ENCODE measurements around the gene LRRC55. TPM values are rescaled to one million over a fixed set of nuclear protein-coding genes. Genes with fewer than 3 reads are reported as not detected.

Gene LRRC55
- total RNA-seq, 2 experiments from 2014 or later: not detected

GRCh38 chr11:57199330-57199729, 17.6 kb downstream of the LRRC55 start:
- Mint-ChIP-seq H3K36me3 (no peaks in the 10 kb centered on the region), H3K4me1 (no peaks in the 10 kb centered on the region), H3K27ac (no peak overlapping the region), H3K9me3 (no peaks in the 10 kb centered on the region), H3K4me3 (no peak overlapping the region), H3K27me3 (no peaks in the 10 kb centered on the region)
- ATAC-seq (ENCODE audit: low read depth): no peak
- POLR2A ChIA-PET: no interaction called here
- no peak for DNase-seq

GRCh38 chr11:57200917-57201316, 19.2 kb downstream of the LRRC55 start:
- POLR2A ChIA-PET: no interaction called here
- H3K27ac Mint-ChIP-seq: no peak overlapping the region
- no peak overlapping the region for H3K4me3 Mint-ChIP-seq
- peaks cover 14% of the 10 kb centered on the region for H3K27me3 Mint-ChIP-seq
- DNase-seq (no peak), ATAC-seq (ENCODE audit: low read depth) (no peak)
- H3K36me3 Mint-ChIP-seq: no peaks in the 10 kb centered on the region
- H3K9me3 Mint-ChIP-seq: no peaks in the 10 kb centered on the region
- no peaks in the 10 kb centered on the region for H3K4me1 Mint-ChIP-seq

- H3K9me3 Mint-ChIP-seq: no peaks in the 10 kb centered on the region
- H3K27ac Mint-ChIP-seq: no peak overlapping the region
- H3K27me3 Mint-ChIP-seq: peaks cover 15% of the 10 kb centered on the region
- DNase-seq (no peak), ATAC-seq (ENCODE audit: low read depth) (no peak)
- H3K36me3 Mint-ChIP-seq: no peaks in the 10 kb centered on the region
- POLR2A ChIA-PET: no interaction called here
- H3K4me1 Mint-ChIP-seq: no peaks in the 10 kb centered on the region
- H3K4me3 Mint-ChIP-seq: no peak overlapping the region
These were observed 20.5 kb downstream of the LRRC55 start for GRCh38 chr11:57202281-57202680.

GRCh38 chr11:57203359-57203758, 21.6 kb downstream of the LRRC55 start:
- Mint-ChIP-seq H3K27me3 (peaks cover 15% of the 10 kb centered on the region), H3K9me3 (no peaks in the 10 kb centered on the region), H3K4me1 (no peaks in the 10 kb centered on the region), H3K36me3 (no peaks in the 10 kb centered on the region), H3K27ac (no peak overlapping the region), H3K4me3 (no peak overlapping the region)
- POLR2A ChIA-PET: no interaction called here
- ATAC-seq (ENCODE audit: low read depth) (no peak), DNase-seq (no peak)

- no peak for ATAC-seq (ENCODE audit: low read depth)
- no peak overlapping the region for H3K4me3 Mint-ChIP-seq
- no peaks in the 10 kb centered on the region for H3K9me3 Mint-ChIP-seq
- no peak for DNase-seq
- H3K27me3 Mint-ChIP-seq: peaks cover 17% of the 10 kb centered on the region
- POLR2A ChIA-PET: no interaction called here
- H3K36me3 Mint-ChIP-seq: no peaks in the 10 kb centered on the region
- H3K27ac Mint-ChIP-seq: no peak overlapping the region
- H3K4me1 Mint-ChIP-seq: no peaks in the 10 kb centered on the region
These were observed 22.2 kb downstream of the LRRC55 start for GRCh38 chr11:57203882-57204480.

GRCh38 chr11:57205041-57205641, 23.4 kb downstream of the LRRC55 start:
- Mint-ChIP-seq H3K27me3 (peaks cover 17% of the 10 kb centered on the region), H3K36me3 (no peaks in the 10 kb centered on the region), H3K4me1 (no peaks in the 10 kb centered on the region), H3K9me3 (no peaks in the 10 kb centered on the region), H3K27ac (no peak overlapping the region), H3K4me3 (no peak overlapping the region)
- POLR2A ChIA-PET: no interaction called here
- ATAC-seq (ENCODE audit: low read depth): no peak
- DNase-seq: no peak

GRCh38 chr11:57207168-57207567, 25.4 kb downstream of the LRRC55 start:
- peaks cover 17% of the 10 kb centered on the region for H3K27me3 Mint-ChIP-seq
- no peak for DNase-seq
- no peaks in the 10 kb centered on the region for H3K9me3 Mint-ChIP-seq
- no peak for ATAC-seq (ENCODE audit: low read depth)
- H3K4me3 Mint-ChIP-seq: no peak overlapping the region
- POLR2A ChIA-PET: no interaction called here
- H3K4me1 Mint-ChIP-seq: no peaks in the 10 kb centered on the region
- no peak overlapping the region for H3K27ac Mint-ChIP-seq
- H3K36me3 Mint-ChIP-seq: no peaks in the 10 kb centered on the region

- no peaks in the 10 kb centered on the region for H3K9me3 Mint-ChIP-seq
These were observed 29.0 kb downstream of the LRRC55 start for GRCh38 chr11:57210781-57211180.

GRCh38 chr11:57213342-57214097, 31.8 kb downstream of the LRRC55 start:
- ATAC-seq (ENCODE audit: low read depth) (no peak), DNase-seq (no peak)
- peaks cover 13% of the 10 kb centered on the region for H3K27me3 Mint-ChIP-seq
- POLR2A ChIA-PET: no interaction called here
- H3K4me3 Mint-ChIP-seq: no peak overlapping the region
- H3K9me3 Mint-ChIP-seq: no peaks in the 10 kb centered on the region
- no peaks in the 10 kb centered on the region for H3K4me1 Mint-ChIP-seq
- no peaks in the 10 kb centered on the region for H3K36me3 Mint-ChIP-seq
- no peak overlapping the region for H3K27ac Mint-ChIP-seq

More at GRCh38 chr11:57210781-57211180, 29.0 kb downstream of the LRRC55 start:
- Mint-ChIP-seq H3K4me1 (no peaks in the 10 kb centered on the region), H3K4me3 (no peak overlapping the region), H3K27me3 (peaks cover 7% of the 10 kb centered on the region), H3K27ac (no peak overlapping the region), H3K36me3 (no peaks in the 10 kb centered on the region)
- ATAC-seq (ENCODE audit: low read depth): no peak
- POLR2A ChIA-PET: no interaction called here
- DNase-seq: no peak

- Mint-ChIP-seq H3K9me3 (no peaks in the 10 kb centered on the region), H3K27me3 (peaks cover 13% of the 10 kb centered on the region), H3K4me1 (no peaks in the 10 kb centered on the region), H3K4me3 (no peak overlapping the region), H3K36me3 (no peaks in the 10 kb centered on the region), H3K27ac (no peak overlapping the region)
- no peak for ATAC-seq (ENCODE audit: low read depth)
- POLR2A ChIA-PET: no interaction called here
- no peak for DNase-seq
These were observed 32.3 kb downstream of the LRRC55 start for GRCh38 chr11:57214098-57214417.

GRCh38 chr11:57214494-57214893, 32.7 kb downstream of the LRRC55 start:
- H3K27me3 Mint-ChIP-seq: peaks cover 13% of the 10 kb centered on the region
- H3K4me1 Mint-ChIP-seq: no peaks in the 10 kb centered on the region
- H3K4me3 Mint-ChIP-seq: no peak overlapping the region
- H3K9me3 Mint-ChIP-seq: no peaks in the 10 kb centered on the region
- POLR2A ChIA-PET: no interaction called here
- DNase-seq (no peak), ATAC-seq (ENCODE audit: low read depth) (no peak)
- H3K36me3 Mint-ChIP-seq: no peaks in the 10 kb centered on the region
- no peak overlapping the region for H3K27ac Mint-ChIP-seq

- ATAC-seq (ENCODE audit: low read depth): no peak
- H3K27me3 Mint-ChIP-seq: peaks cover 17% of the 10 kb centered on the region
- POLR2A ChIA-PET: no interaction called here
- H3K4me1 Mint-ChIP-seq: no peaks in the 10 kb centered on the region
- H3K4me3 Mint-ChIP-seq: no peak overlapping the region
- no peak for DNase-seq
- H3K27ac Mint-ChIP-seq: no peak overlapping the region
- H3K36me3 Mint-ChIP-seq: no peaks in the 10 kb centered on the region
- no peaks in the 10 kb centered on the region for H3K9me3 Mint-ChIP-seq
These were observed 34.7 kb downstream of the LRRC55 start for GRCh38 chr11:57216463-57216862.

GRCh38 chr11:57217053-57217452, 35.3 kb downstream of the LRRC55 start:
- Mint-ChIP-seq H3K27ac (no peak overlapping the region), H3K27me3 (peaks cover 17% of the 10 kb centered on the region), H3K4me3 (no peak overlapping the region), H3K36me3 (no peaks in the 10 kb centered on the region), H3K9me3 (no peaks in the 10 kb centered on the region), H3K4me1 (no peaks in the 10 kb centered on the region)
- no peak for DNase-seq
- POLR2A ChIA-PET: no interaction called here
- ATAC-seq (ENCODE audit: low read depth): no peak

GRCh38 chr11:57219021-57219627, 37.4 kb downstream of the LRRC55 start:
- POLR2A ChIA-PET: no interaction called here
- Mint-ChIP-seq H3K4me1 (no peaks in the 10 kb centered on the region), H3K4me3 (no peak overlapping the region), H3K27ac (no peak overlapping the region), H3K9me3 (no peaks in the 10 kb centered on the region), H3K27me3 (peaks cover 17% of the 10 kb centered on the region), H3K36me3 (no peaks in the 10 kb centered on the region)
- DNase-seq: no peak
- ATAC-seq (ENCODE audit: low read depth): no peak

Data from activated naive CD8-positive, alpha-beta T cell treated with anti-CD3 and anti-CD28 coated beads, Interleukin-2, amount 10 ng/mL, durations not matched to agents 7 days and 5 days (primary cell).